Hematopoietic multipotent progenitor cell treated with erythropoietin and hydrocortisone succinate and interleukin-3 and kit ligand, for 15 days (in vitro differentiated cells): ENCODE data around the gene HINFP.
A peak's percentile ranks its signal among the peaks of the same experiment; 100 is the strongest.
"Not testable (repeated sequence)": the region's sequence is repeated elsewhere in the genome, so short reads cannot be mapped to it uniquely, and the experiment has no call there.

Experiments used
- DNase-seq: peaks from one replicate; pipeline ENCODE4 v3.0.0-alpha.2; 2015; ENCODE audit warnings: low spot score

Gene HINFP

DNA sequence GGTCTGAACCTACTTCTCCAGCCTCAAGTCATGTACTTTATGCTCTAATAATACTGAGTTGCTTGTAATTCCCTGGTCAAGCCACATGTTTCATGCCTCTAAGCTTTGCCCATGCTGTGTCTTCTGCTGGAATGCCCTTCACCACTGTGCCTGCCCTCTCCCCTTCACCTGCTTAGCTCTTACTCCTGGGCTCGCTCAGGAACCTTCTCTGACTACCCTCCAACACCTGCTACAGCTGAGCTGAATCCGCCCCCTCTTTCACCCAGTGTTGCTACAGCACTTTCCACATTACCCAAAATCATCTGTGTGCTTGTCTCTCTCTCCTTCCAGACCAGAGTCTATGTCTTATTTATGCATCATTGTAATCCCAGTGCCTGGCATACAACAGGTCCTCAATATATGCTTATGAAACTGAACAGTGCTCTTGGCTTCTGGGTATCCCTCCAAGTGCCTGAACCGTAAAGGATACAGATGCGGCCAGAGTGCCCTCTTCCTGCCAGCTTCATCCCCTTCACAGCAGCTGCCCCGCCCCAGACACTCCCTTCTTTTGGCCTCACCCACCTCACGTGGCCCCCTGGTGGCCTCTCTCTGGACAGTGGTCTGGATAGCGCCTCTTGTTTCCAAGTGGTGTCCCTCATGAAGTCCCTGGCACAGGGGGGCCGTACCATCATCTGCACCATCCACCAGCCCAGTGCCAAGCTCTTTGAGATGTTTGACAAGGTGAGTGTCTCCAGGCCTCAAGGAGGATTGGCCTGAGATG, 34.5 kb downstream of the HINFP start:
- peak; percentile 44 for DNase-seq

- no peak for DNase-seq
Measured at GRCh38 chr11:119156496-119156895, 35.1 kb downstream of the HINFP start.

GRCh38 chr11:119157063-119157462, 35.7 kb downstream of the HINFP start:
- no peak for DNase-seq

DNA sequence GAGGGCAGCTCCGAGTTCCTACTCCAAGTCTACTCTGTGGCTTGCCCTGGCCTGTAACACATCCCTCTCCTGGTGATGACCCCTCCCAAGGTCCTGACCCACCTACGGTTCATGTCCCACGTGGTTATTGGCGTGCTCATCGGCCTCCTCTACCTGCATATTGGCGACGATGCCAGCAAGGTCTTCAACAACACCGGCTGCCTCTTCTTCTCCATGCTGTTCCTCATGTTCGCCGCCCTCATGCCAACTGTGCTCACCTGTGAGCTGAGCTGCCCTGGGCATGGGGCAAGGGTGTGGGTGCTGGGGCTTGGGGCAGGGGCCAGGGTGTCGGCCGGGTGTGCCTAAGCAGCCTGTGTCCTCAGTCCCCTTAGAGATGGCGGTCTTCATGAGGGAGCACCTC, 37.1 kb downstream of the HINFP start:
- no peak for DNase-seq

GRCh38 chr11:119160151-119160550, 38.8 kb downstream of the HINFP start:
- no peak for DNase-seq

GRCh38 chr11:119161871-119162270, 40.5 kb downstream of the HINFP start:
- no peak for DNase-seq

- no peak for DNase-seq
Measured at GRCh38 chr11:119166368-119167076, 45.1 kb downstream of the HINFP start.

GRCh38 chr11:119167077-119167458, 45.7 kb downstream of the HINFP start:
- not testable (repeated sequence) for DNase-seq

- DNase-seq = no peak
Measured at GRCh38 chr11:119167933-119168332, 46.6 kb downstream of the HINFP start.

DNA sequence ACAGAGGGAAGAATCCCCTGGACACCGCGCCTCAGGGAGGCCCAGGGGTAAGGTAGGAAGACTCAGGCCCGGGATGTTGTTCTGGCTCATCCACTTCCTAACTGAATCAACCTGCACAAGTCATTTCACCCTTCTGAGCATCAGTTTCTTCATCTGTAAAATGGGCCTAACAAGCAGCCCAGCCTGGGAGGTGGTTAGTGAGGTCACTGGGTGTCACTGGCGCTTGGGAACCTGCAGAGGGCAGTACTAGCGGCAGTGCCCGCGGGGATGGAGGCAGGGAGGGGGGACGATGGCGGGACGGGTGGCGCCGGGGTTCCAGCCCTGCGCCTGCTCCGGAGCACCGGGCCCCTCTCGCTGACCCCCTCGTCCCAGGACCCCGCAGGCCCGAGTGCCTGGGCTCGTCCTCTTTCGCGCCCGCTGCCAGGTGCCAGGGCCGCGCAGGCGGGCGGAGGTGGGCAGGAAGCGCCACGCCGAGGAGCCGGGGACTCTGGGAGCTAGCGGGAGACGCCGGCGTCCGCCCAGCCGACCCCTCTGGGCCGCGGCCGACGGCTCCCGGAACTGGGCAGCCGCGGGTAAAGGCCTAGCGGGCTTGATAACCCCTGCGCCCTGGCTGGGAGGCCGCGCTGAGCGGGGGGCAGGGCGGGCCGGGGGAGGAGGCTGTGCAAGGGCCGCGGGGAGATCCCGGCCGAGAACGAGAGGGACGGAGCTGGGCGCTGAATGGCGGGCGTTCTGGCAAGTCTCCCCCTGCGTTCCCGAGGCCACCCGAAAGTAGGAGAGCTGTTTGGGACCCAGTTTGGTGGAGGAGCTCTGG, 47.3 kb downstream of the HINFP start, which contains the start of gene NLRX1:
TSS of gene NLRX1 (plus strand) at position 255 of the 811 bp plus-strand sequence. CDS start 2,679 bp downstream, outside the sequence.
- peak; percentile 83 for DNase-seq

- no peak for DNase-seq
Measured at GRCh38 chr11:119169282-119169719, 47.9 kb downstream of the HINFP start.

- no peak for DNase-seq
Measured at GRCh38 chr11:119172513-119172912, 51.1 kb downstream of the HINFP start.

- no peak for DNase-seq
Measured at GRCh38 chr11:119173453-119173852, 52.1 kb downstream of the HINFP start.

GRCh38 chr11:119175493-119176077, 54.2 kb downstream of the HINFP start:
- no peak for DNase-seq

GRCh38 chr11:119178166-119178680, 56.8 kb downstream of the HINFP start:
- DNase-seq = no peak

GRCh38 chr11:119179342-119179741, 58.0 kb downstream of the HINFP start:
- DNase-seq = no peak

DNA sequence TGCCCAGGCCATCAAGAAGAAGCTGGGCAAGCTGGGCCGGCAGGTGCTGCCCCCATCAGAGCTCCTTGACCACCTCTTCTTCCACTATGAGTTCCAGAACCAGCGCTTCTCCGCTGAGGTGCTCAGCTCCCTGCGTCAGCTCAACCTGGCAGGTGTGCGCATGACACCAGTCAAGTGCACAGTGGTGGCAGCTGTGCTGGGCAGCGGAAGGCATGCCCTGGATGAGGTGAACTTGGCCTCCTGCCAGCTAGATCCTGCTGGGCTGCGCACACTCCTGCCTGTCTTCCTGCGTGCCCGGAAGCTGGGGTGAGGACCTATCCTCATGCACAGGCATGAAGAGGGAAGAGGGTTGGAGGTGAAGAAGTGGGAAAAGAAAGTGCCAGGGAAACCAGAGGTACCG, 58.6 kb downstream of the HINFP start:
- DNase-seq = no peak

GRCh38 chr11:119180729-119181676, 59.6 kb downstream of the HINFP start:
- no peak for DNase-seq

- no peak for DNase-seq
Measured at GRCh38 chr11:119181677-119182412, 60.5 kb downstream of the HINFP start.

DNA sequence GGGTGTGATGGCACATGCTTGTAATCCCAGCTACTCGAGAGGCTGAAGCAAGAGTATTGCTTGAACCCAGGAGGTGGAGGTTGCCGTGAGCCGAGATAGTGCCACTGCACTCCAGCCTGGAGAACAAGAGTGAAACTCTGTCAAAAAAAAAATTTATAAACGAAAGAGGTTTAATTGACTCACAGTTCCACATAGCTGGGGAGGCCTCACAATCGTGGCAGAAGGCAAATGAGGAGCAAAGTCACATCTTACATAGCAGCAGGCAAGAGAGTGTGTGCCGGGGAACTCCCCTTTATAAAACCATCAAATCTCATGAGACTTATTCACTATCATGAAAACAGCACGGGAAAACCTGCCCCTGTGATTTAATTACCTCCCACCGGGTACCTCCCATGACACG, 63.0 kb downstream of the HINFP start:
- DNase-seq = not testable (repeated sequence)
